ENCODE data around the gene DUSP21. TPM values are rescaled to one million over a fixed set of nuclear protein-coding genes. Genes with fewer than 3 reads are reported as not detected.

DUSP21 gene
- total RNA-seq, 1 experiment from 2014 or later: not detected

- no peak for ATAC-seq
- Histone ChIP-seq H4K20me1 (ENCODE audit: insufficient read depth) (no peaks in the 10 kb centered on the region), H3K27ac (ENCODE audit: low read depth, low read length) (no peak overlapping the region), H3K4me1 (ENCODE audit: control insufficient read depth in 1 of 2, insufficient read depth in 2 of 2, low read length in 2 of 2) (peaks cover 0 to 6% of the 10 kb centered on the region in 2 experiments; a peak in 2 of 4 replicates), H3K9me2 (ENCODE audit: insufficient read depth) (no peaks in the 10 kb centered on the region), H3K27me3 (ENCODE audit: insufficient read depth, low read length) (no peaks in the 10 kb centered on the region), H3K9ac (ENCODE audit: low read length) (no peak overlapping the region), H3K4me3 (replicated peaks in 1 of 2; ENCODE audit: low read depth in 1 of 2, low read length in 2 of 2) (no peak overlapping the region), H3K36me3 (ENCODE audit: control insufficient read depth in 1 of 2, insufficient read depth in 2 of 2, low read length in 2 of 2) (no peaks in the 10 kb centered on the region), H3K79me2 (ENCODE audit: insufficient read depth, low read length) (peaks cover 83% of the 10 kb centered on the region), H3K4me2 (ENCODE audit: low read length) (no peak overlapping the region), H2AFZ (ENCODE audit: low read depth, low read length, poor library complexity, severe bottlenecking) (no peak overlapping the region), H3K9me3 (ENCODE audit: control insufficient read depth in 1 of 2, insufficient read depth in 1 of 2, low read depth in 1 of 2, low read length in 2 of 2) (no peaks in the 10 kb centered on the region)
- TF ChIP-seq CBX3 (IDR thresholded peaks at IDR 0.05; ENCODE audit: low read depth): no peak
- TF ChIP-seq MAX (IDR thresholded peaks at IDR 0.05): no peak
- no peak for TF ChIP-seq EZH2 (IDR thresholded peaks at IDR 0.05)
- TF ChIP-seq ZNF274 (IDR thresholded peaks at IDR 0.05; ENCODE audit: low read depth, low read length): no peak
- no peak for TF ChIP-seq TCF7L2 (IDR thresholded peaks at IDR 0.05; ENCODE audit: borderline replicate concordance, extremely low read depth, insufficient read depth, insufficient read length)
- TF ChIP-seq REST (IDR thresholded peaks at IDR 0.05; ENCODE audit: low read depth): no peak
- TF ChIP-seq EZH2phosphoT487 (IDR thresholded peaks at IDR 0.05; ENCODE audit: borderline replicate concordance): no peak
- TF ChIP-seq YY1 (IDR thresholded peaks at IDR 0.05; ENCODE audit: extremely low read depth, insufficient replicate concordance, low read depth, low read length): no peak
- no peak for TF ChIP-seq ELF1 (IDR thresholded peaks at IDR 0.05; ENCODE audit: borderline replicate concordance, low read depth)
- no peak for TF ChIP-seq ATF3 (IDR thresholded peaks at IDR 0.05)
- TF ChIP-seq ZFX (IDR thresholded peaks at IDR 0.05): no peak
- TF ChIP-seq POLR2A (IDR thresholded peaks at IDR 0.05; ENCODE audit: borderline replicate concordance, extremely low read depth, insufficient read depth, insufficient read length): no peak
- TF ChIP-seq, protein P1, sequence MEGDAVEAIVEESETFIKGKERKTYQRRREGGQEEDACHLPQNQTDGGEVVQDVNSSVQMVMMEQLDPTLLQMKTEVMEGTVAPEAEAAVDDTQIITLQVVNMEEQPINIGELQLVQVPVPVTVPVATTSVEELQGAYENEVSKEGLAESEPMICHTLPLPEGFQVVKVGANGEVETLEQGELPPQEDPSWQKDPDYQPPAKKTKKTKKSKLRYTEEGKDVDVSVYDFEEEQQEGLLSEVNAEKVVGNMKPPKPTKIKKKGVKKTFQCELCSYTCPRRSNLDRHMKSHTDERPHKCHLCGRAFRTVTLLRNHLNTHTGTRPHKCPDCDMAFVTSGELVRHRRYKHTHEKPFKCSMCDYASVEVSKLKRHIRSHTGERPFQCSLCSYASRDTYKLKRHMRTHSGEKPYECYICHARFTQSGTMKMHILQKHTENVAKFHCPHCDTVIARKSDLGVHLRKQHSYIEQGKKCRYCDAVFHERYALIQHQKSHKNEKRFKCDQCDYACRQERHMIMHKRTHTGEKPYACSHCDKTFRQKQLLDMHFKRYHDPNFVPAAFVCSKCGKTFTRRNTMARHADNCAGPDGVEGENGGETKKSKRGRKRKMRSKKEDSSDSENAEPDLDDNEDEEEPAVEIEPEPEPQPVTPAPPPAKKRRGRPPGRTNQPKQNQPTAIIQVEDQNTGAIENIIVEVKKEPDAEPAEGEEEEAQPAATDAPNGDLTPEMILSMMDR (IDR thresholded peaks at IDR 0.05 in 2 of 3, conservative IDR thresholded peaks at IDR 0.05 in 1 of 3; ENCODE audit: borderline replicate concordance in 1 of 3, insufficient read depth in 1 of 3, low read depth in 2 of 3, low read length in 2 of 3): no peak
- TF ChIP-seq RAD21 (IDR thresholded peaks at IDR 0.05; ENCODE audit: low read depth): no peak
- no peak for TF ChIP-seq POLR2AphosphoS5 (IDR thresholded peaks at IDR 0.05; ENCODE audit: low read depth, low read length)
- TF ChIP-seq EGR1 (IDR thresholded peaks at IDR 0.05; ENCODE audit: low read depth): no peak
- no peak for TF ChIP-seq FOSL1 (IDR thresholded peaks at IDR 0.05; ENCODE audit: low read depth)
- TF ChIP-seq, protein P2, sequence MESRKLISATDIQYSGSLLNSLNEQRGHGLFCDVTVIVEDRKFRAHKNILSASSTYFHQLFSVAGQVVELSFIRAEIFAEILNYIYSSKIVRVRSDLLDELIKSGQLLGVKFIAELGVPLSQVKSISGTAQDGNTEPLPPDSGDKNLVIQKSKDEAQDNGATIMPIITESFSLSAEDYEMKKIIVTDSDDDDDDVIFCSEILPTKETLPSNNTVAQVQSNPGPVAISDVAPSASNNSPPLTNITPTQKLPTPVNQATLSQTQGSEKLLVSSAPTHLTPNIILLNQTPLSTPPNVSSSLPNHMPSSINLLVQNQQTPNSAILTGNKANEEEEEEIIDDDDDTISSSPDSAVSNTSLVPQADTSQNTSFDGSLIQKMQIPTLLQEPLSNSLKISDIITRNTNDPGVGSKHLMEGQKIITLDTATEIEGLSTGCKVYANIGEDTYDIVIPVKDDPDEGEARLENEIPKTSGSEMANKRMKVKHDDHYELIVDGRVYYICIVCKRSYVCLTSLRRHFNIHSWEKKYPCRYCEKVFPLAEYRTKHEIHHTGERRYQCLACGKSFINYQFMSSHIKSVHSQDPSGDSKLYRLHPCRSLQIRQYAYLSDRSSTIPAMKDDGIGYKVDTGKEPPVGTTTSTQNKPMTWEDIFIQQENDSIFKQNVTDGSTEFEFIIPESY (IDR thresholded peaks at IDR 0.05; ENCODE audit: extremely low read depth, insufficient replicate concordance, low read length): no peak
- TF ChIP-seq SRF (IDR thresholded peaks at IDR 0.05; ENCODE audit: low read depth): no peak
- no peak for TF ChIP-seq CEBPB (IDR thresholded peaks at IDR 0.05; ENCODE audit: low read depth)
- no peak for DNase-seq (ENCODE audit: low read depth, low spot score)
- POLR2A ChIA-PET: interaction anchor here (1.1 kb wide), 1 partner anchor 10 kb away, joined by 4 read pairs; no protein-coding TSS in a partner anchor
- no TSS peak for BruUV-seq (replicated peaks)
- RAD21 ChIA-PET (ENCODE audit: low non-redundant PET in 1 of 2, low total read pairs in 2 of 2, uncharacterized antibody in 2 of 2, unreplicated experiment in 2 of 2): no interaction called here
- intact Hi-C loops (cut with micrococcal nuclease): no loop called here
- CTCF ChIA-PET: no interaction called here
These were observed 32.9 kb downstream of the DUSP21 start for GRCh38 chrX:44876767-44877166.

All from HCT116 (cell line).